GM21723 (cell line): ENCODE data around the gene ERBB4.
"Not testable (repeated sequence)": the region's sequence is repeated elsewhere in the genome, so short reads cannot be mapped to it uniquely, and the experiment has no call there.

ENCODE experiments used
- ATAC-seq: cut with Tn5 transposase; IDR thresholded peaks from one replicate; pipeline ENCODE4 v1.9.1; 2021; ENCODE audit warnings: mild to moderate bottlenecking, moderate library complexity; ENCODE audit not compliant: unreplicated experiment

ERBB4 gene

DNA sequence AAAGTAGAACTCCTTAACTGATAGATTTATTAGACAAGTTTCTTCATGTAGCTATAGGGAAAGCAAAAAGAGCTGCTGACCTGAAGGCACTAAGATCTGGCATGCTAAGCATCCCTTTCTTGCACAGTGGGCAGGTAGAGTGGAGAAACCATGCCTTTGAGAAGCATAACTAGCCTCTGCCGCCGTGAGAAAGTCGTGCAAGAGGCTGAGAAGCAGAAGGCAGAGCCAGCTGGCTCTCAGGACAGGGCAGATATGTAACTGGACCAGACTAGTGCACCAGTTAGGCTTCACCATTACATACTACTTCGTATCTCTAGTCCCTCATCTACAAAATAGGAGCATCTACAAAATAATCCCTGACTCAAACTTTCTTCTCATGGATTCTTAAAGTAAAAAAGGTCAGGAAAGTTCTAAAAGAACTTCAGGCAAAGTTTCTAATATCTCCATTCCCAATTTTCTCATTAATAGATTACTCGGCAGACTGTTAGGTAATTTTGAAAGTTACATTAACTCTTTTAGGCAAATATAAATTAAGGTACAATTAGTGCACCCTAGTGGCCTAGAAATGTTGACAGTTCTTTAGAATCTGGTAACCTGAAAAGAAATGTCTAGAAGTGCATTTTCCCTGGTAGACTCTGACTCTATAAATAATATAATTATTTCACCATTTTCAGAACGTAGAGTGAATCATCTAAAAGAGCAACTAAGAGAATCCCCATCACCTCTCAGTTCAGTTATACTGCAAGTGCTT lies 10.3 kb downstream of the ERBB4 start:
- no peak for ATAC-seq

DNA sequence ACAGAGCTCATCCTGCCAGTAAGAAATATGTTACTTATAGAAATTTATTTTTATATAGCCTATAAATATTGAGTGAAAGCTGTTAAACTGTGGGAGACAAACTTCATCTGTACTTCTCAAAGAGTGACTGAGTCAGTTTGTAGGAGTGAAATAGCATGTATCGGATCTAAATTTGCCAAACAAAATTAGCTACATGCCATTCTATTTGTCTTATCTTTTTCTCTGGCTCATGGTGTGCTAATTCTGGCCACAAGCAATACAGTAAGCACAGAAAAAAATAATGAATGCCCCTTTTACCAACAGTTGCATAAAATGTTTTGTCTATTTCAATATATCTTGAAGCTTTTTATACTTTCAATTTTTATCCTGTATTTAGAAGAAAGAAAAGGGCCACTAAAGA lies 12.5 kb downstream of the ERBB4 start:
- no peak for ATAC-seq

DNA sequence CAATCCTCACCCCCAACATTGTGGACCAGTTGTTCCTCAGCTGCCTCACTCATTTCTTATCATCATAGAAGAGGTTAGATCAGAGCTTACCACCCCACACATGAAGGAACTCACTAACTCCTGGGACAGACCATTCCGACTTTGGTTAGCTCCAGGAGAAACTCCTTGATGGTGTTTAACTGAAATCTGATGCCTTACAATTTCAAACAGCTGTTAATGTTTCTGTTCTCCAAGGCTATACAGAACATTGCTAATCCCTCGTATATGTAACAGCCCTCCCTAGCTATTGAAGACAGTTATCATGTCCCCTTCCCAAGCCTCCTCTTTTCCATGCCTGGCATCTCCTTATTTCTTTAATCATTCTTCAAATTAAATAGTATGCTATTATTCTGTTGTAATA lies 14.8 kb downstream of the ERBB4 start:
- ATAC-seq, result no peak

DNA sequence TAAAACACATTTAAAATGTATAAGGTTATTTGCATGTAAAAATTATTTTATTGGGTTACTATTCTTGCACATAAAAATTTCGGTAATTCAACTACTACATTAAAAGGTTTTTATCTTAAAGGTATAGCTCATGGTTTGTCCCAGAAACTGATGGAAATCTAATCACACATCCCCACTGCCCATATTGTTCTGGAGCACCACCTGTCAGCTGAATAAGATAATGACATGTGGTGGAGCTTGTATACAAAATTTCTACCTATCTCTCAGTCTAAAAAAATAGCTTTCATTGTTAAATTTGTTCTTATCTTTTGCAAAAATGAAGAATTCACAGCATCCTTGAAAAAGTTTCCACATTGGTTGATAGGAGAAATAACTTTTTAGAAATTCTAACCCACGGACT lies 18.3 kb downstream of the ERBB4 start:
- ATAC-seq, result no peak

DNA sequence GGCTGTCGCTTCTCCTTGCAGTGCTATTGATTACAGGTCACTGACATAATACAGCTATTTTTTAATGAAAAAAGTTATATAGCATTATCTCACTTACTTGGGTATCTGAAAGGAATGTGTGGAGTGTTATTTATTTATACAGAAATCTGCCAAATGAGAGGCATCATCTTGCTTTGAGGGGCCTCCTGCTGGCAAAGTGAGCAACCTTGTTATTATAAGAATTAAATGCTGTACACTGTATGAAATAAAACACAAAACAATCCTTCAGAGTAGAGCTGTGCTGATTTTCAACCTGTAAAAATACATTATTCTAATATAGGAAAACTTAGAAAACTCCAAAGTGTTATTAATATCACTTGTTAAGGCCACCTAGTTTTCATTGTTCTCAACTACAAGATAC lies 20.9 kb downstream of the ERBB4 start:
- no peak for ATAC-seq

DNA sequence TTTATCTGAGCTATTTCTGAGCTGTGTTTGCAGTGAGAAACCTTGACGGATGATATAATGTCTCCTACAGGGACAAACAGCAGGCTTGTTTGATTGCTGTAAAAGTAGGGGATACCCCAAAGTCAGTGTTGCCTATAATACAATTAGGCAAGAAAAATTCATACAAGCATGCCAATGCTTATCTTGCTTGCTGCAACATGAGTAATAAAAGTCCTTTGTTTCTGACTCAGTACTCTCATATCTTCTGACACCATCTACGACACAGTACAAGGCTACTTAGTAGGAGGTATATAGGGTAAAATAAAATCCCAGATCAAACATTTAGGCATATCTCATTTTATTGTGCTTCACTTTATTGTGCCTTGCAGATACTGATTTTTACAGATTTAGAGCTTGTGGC lies 33.0 kb downstream of the ERBB4 start:
- peak; percentile 60 for ATAC-seq

DNA sequence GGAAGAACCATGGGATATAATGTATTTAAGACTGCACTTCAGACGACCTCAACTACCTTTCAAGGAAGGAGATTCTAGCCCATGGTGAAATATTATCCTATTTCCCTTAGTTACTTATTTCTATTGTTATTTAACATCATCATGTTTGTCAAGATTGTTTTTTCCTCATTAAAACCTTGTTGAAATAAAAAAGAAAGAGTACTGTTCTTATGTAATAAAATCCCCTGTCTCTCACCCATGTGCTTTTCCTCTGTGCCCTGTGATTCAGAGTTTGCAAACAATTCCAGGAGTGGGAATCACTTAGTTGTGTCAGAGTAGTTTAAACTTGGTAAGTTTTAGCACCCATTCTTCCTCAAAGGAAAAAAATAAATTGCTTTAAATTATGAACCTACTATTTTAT lies 43.6 kb downstream of the ERBB4 start:
- no peak for ATAC-seq

DNA sequence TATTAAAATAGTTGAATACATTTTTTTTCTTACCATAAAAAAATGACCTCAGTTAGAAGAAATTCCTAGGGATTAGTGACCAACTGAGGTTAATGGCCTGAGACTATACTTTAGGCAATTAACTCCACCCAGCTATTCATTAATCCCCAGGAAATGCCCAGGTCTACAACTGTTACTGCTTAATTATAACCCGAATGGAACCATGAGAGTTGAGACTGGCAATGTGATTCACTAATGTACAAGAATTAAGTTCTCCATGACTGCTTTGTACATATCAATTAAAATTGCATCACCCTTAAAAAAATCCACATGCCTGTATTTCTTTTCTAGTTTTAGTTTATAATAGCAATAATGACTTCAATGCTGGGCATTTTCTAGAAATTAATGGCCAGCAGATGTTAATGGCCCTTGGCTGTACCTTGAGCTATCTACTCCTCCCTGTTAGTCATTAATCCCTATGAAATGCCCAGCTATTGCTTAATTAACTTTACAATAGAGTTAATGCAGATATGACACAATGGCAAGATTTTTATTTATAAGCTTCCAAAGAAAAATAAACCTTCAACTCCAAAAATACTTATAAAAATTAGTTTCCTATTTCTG lies 44.1 kb downstream of the ERBB4 start:
- no peak for ATAC-seq

DNA sequence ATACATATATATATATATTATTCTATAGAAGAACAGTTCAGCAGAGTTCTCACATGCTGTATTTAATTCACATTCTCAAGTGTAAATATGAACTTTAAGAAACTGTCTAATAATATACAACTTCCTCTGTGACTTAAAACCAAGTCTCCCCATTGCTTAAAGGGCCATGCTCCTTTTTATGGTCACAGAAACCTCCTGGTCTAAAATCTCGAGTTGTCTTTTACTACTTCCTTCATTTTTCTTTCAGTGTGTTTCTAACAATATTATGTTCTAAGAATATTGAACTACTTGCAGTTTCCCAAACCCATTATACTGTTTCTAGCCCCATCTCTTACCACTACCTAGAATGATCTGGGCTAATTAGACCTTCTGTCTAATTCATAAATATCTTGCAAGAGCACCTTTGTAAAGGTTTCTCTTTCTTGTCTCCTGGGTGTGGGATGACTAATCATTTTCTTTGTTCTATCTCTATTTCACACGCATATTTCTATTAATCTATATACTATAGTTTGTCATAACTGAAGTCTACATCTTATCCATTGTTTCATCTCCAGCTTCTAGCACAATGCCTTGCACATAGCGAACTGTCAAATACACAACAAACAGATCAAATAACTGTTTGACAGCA lies 48.8 kb downstream of the ERBB4 start:
- ATAC-seq, result peak; percentile 72

DNA sequence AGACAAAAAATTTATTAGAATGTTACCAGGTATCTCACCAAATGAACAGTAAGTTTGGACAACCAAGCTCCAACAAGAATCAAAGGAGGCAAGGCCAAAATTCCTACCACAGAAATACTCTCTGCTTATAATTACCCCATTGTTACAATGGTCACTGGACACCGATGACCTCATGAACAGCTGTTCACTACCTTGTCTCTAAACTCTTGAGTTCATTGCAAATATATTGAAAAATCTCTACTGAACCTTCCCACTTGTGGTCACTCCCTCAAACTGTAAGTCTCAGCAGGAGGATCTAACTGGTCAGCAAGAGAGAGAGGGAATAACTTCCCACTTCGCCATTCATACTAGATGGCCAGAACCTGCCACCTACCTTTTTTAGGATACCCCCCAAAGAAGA lies 50.0 kb downstream of the ERBB4 start:
- ATAC-seq, result no peak

DNA sequence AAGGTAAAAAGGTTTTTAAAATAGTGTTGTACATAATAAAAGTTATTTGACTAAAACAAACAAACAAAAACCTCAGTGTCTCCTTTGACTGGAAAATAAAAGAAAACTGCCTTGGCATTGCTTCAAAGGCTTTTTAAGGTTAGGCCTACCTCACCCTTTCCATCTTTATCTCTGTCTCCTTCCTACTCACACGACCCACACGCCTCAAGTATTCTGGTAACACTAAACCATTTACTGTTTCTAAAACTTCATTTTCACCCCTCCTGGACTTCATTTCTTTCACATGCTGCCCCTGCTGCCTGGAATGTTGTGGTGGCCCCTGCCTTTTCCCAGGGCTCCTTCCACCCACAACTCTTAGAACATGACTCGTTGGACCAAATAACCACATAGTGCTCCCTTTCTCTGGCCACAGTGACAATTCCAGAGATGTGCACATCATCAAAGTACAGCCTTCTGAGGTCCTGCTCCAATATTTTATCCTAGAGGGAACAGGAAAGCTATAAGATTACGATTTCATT lies 54.0 kb downstream of the ERBB4 start:
- no peak for ATAC-seq

DNA sequence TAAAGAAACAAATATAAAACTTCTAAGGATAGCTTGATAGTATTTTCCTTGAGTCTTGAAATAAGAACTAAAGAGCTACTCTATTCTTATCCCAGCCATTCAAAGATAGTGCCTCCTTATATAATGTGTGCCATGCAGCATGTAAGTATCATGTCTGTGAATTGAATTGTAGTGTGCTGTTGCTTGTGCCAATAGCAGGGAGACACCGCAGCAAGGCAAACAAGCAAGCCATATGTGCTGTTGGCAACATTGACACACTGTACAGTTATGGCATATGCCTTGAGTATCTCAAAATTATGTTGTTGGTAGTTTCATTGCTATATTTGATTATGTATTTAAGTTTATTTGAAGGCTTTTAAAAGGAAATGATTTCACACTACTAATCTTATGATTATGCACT lies 58.2 kb downstream of the ERBB4 start:
- ATAC-seq, result no peak

DNA sequence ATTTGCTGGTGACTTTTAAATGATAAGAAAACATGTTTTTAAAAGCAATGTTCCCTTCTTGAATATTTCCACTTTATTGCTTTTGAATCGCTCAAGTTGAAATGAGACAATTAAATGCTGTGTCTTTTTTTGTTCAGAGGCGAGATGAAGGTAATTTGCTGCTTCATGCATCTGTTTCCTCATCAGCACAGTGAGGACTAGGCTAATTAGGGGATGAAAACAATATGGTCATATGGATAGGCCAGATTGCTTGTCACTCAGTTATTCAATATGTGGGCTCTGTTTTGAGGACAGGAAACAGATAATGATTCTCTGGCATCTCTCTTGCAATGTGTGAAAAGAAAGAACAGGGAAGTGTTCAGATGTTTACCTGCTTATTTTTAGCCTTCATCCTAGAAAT lies 61.0 kb downstream of the ERBB4 start:
- ATAC-seq, result no peak

DNA sequence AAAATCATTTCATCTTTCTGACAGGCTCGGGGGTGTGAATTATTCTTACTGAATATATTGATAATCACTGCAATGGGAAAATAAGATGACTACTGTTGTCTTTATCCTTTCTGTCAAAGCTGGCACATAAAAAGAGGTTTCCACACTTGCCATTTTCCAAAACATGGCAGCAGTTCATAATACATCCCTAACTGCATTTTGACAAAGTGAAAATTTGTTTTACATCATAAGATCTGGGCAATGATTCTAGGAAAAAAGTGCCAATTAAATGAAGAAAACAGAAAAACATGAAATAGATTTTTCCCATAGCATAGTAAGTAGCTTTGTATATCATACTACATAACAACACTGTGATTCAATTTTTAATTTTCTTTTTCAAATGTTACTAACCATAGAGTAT lies 65.4 kb downstream of the ERBB4 start:
- ATAC-seq, result no peak

DNA sequence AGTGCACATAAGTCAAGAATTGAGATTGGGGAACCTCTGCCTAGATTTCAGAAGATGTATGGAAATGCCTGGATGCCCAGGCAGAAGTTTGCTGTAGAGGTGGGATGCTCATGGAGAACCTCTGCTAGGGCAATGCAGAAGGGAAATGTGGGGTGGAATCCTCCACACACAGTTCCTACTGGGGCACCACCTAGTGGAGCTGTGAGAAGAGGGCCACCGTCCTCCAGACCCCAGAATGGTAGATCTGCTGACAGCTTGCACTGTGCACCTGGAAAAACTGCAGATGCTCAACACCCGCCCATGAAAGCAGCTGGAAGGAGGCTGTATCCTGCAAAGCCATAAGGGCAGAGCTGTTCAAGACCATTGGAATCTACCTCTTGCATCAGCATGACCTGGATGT lies 71.1 kb downstream of the ERBB4 start:
- ATAC-seq, result not testable (repeated sequence)

DNA sequence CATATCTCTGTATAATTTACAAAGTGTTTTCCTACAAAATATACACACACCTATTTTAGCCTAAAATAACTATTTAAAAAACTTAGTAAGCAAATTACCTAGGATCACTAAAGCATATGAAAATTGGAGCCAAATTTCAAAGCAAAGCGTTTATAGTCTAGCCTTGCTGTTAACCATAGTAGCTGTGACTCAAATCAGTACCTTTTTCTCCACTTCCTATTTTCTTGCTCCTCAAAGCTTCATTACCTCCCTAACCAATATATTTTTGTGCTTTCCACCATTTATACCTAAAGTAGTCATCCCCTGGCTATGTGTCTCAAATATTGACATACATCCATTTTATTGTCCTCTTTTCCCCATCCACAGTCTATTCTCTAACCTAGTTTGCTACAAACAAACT lies 73.1 kb downstream of the ERBB4 start:
- no peak for ATAC-seq

DNA sequence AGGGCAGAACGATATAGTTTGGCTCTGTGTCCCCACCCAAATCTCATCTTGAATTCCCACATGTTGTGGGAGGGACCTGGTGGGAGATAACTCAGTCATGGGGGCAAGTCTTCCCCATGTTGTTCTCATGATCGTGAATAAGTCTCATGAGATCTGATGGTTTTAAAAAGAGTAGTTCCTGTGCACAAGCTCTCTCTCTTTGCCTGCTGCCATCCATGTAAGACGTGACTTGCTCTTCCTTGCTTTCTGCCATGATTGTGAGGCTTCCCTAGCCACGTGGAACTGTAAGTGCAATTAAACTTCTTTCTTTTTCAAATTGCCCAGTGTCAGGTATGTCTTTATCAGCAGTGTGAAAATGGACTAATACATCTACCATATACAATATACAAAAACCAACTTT lies 76.9 kb downstream of the ERBB4 start:
- not testable (repeated sequence) for ATAC-seq

DNA sequence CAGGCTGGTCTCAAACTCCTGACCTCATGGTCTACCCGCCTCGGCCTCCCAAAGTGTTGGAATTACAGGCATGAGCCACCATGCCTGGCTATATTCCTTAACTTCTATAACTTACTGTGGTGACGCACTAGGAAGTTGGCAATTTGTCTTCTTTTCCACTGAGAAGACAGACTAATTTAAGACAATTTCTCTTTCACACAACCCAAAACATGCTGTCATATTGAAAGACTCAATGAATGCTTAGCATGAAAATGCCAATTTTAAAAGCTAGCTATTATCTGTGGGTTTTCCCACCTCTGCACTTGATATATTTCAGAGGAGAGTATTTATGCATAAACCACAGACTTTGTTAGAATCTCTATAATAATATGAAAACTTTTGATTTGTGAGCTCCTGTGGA lies 84.5 kb downstream of the ERBB4 start:
- ATAC-seq, result no peak

DNA sequence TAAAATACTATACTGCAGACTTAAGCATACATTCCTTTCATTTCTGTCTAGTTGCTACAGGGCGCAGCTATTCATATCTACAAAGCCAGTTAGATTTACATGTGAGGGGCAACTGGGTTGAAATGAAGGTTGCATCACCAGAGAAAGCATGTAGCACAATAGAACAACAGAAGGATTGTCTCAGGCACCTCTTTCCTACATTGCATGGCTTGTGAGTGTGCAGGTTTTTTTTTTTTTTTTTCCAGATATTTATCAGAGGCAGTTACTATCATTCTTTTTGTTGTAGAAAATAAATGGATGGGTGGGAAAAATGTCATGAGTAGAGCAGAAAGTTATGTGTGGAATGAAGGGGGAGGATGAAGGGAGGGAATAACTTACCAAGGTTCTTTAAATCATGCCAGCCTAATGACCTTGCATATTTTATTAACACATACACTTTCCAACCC lies 86.8 kb downstream of the ERBB4 start:
- no peak for ATAC-seq

DNA sequence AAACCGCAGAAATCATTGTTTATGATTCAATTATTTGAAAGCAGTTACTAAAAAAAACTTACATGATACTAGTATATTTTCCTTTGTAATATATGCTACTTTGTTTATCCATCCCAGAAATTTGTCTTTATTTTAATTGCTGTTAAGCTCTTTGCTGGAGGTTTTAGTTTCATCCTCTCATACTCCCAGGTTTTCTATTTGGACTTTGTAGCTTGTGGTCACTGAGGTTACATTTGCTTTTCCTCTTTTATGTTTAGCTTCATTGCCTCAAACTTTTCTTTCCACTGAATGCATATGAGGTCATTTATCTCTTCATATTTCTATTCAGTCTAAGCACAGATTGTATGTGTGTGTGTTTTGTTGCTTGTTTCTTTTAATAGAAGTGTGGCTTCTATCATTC lies 89.9 kb downstream of the ERBB4 start:
- ATAC-seq, result no peak

DNA sequence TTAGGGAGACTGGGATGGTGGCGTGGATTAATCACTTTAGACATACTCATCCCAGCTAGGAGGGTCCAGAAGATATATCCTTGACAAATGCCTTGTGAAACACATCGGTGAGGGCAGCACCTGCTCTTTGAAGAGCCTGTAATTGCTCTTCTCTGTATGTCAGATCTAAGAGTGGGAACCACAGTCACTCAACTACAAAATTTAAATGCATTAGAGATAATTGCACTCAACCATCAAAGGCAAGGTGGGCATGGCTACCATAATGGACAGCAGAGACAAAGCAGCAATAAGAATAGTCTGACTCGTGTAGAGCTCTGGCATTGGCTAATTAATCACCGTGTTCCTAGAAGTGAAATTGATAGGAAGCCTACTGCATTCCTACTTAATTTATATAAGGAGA lies 96.8 kb downstream of the ERBB4 start:
- no peak for ATAC-seq

DNA sequence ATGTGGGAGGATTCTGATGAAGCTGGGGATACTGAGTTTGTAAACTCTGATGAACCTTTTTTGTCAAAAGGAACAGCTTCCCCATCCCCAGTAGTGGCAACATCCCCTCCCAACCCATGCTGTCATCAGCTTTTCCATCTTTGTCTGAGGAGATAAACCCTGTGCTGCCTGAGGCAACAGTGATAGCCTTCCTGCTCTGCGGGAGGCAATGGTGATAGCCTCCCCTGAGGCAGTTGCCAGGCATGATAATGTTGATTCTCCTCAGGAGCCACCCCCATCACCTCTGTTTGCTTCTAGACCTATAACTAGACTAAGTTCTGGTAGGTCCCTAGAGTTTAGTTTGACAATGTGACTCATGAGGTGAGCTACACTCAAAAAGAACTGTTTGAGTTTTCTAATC lies 97.5 kb downstream of the ERBB4 start:
- no peak for ATAC-seq
